Peyer's patch (tissue), 4 donors: ENCODE measurements around the gene AMZ2. TPM values are rescaled to one million over a fixed set of nuclear protein-coding genes. Genes with fewer than 3 reads are reported as not detected.

ENCODE experiments used
- DNase-seq, 3 donors: peaks; one replicate each; pipeline ENCODE4 v3.0.0-alpha.2; 2017 to 2019
- H3K27ac ChIP-seq, 4 donors: fragments of 200-600 bp; sonication (generic); one replicate each; pipeline ENCODE4 v1.5.1; 2016 to 2019
- H3K27me3 ChIP-seq, 2 donors: fragments of 200-600 bp; sonication (generic); one replicate each; pipeline ENCODE4 v1.5.1; 2019
- H3K36me3 ChIP-seq, 3 donors: fragments of 200-600 bp; sonication (generic); one replicate each; pipeline ENCODE4 v1.5.1; 2016 to 2019
- H3K4me1 ChIP-seq, 4 donors: fragments of 200-600 bp; sonication (generic); one replicate each; pipeline ENCODE4 v1.5.1; 2016 to 2019
- H3K4me3 ChIP-seq, 4 donors: fragments of 200-600 bp; sonication (generic); 1 replicate in 3 of 4; 2 replicates in 1 of 4; pipeline ENCODE4 v1.5.1; 2016 to 2019; ENCODE audit warnings: mild to moderate bottlenecking in 1 of 4
- H3K9me3 ChIP-seq, 4 donors: fragments of 200-600 bp; sonication (generic); one replicate each; pipeline ENCODE4 v1.5.1; 2016 to 2019; ENCODE audit warnings: mild to moderate bottlenecking in 1 of 4
- CTCF ChIP-seq, 6 experiments: fragments of 450-650 bp in 4 of 6; fragments of 200-600 bp in 2 of 6; sonication (generic) in 1 of 6; IDR thresholded peaks; one replicate each; pipeline ENCODE4 v1.5.1; 2017 to 2019; ENCODE audit warnings: antibody characterized with exemption in 6 of 6, mild to moderate bottlenecking in 3 of 6, moderate library complexity in 1 of 6
- POLR2A ChIP-seq, 2 donors: fragments of 450-650 bp; IDR thresholded peaks; one replicate each; pipeline ENCODE4 v1.5.1; 2017; ENCODE audit warnings: antibody characterized with exemption in 2 of 2, mild to moderate bottlenecking in 2 of 2, moderate library complexity in 2 of 2
- total RNA-seq, 4 donors: library from RNA; depleted of rRNA; stranded (reverse); fragments of >200 nt; gene quantifications; one replicate each; pipeline ENCODE4 v1.1.0, GENCODE V29; 2016

Gene AMZ2
- total RNA-seq, 4 donors from 2014 or later: 18.0 to 38.8 (median 31.2) TPM

GRCh38 chr17:68304706-68305105 is 56.9 kb downstream of the AMZ2 start:
- H3K27ac ChIP-seq: no peak overlapping the region
- no peaks in the 10 kb centered on the region for H3K27me3 ChIP-seq
- DNase-seq: no peak
- no peak overlapping the region for H3K4me3 ChIP-seq
- TF ChIP-seq CTCF (IDR thresholded peaks at IDR 0.05) (no peak), POLR2A (IDR thresholded peaks at IDR 0.05) (no peak)
- no peaks in the 10 kb centered on the region for H3K4me1 ChIP-seq
- H3K9me3 ChIP-seq: no peaks in the 10 kb centered on the region
- H3K36me3 ChIP-seq: no peaks in the 10 kb centered on the region

GRCh38 chr17:68305142-68305541 is 57.3 kb downstream of the AMZ2 start:
- no peaks in the 10 kb centered on the region for H3K36me3 ChIP-seq
- no peak overlapping the region for H3K4me3 ChIP-seq
- no peak for DNase-seq
- no peaks in the 10 kb centered on the region for H3K4me1 ChIP-seq
- H3K27me3 ChIP-seq: no peaks in the 10 kb centered on the region
- H3K9me3 ChIP-seq: no peaks in the 10 kb centered on the region
- TF ChIP-seq POLR2A (IDR thresholded peaks at IDR 0.05): no peak
- no peak for TF ChIP-seq CTCF (IDR thresholded peaks at IDR 0.05)
- no peak overlapping the region for H3K27ac ChIP-seq

Other genes starting within 250 kb of the AMZ2 start
- gene KPNA2, start 212.3 kb upstream of the AMZ2 start, total RNA-seq: 10 to 100 TPM; 11.7 to 21.5 (median 15.2) TPM
- gene SLC16A6, start 43.1 kb downstream of the AMZ2 start, total RNA-seq: 1 to 10 TPM in 2 of 4 donors, not detected in 2; 1.1 to 1.7 TPM
- gene ARSG, start 43.5 kb downstream of the AMZ2 start, total RNA-seq: 10 to 100 TPM in 1 of 4 donors, 1 to 10 TPM in 2, under 1 TPM in 1; 0.70 to 29.7 (median 2.0) TPM
- 10 to 100 TPM; 34.7 to 95.7 (median 44.4) TPM for gene WIPI1, start 209.5 kb downstream of the AMZ2 start, total RNA-seq